ENCODE results near the gene PDCD10.

PDCD10 gene

DNA sequence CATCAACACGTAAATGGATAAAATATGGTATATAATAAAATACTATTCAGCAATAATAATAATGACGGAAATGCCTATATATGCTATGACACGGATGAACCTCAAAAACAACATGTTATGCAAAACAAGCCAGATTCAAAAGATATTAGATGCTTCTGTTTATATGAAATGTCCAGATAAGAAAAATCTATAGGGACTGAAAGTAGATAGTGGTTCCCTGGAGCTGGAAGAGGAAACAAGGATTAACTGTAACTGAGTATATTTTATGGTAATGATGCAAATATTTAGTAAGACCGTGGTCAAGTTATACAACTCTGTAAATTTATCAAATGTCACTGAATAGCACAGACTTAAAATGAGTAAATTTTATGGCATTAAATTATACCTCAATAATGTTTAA, 55.2 kb downstream of the PDCD10 start:
- no peak for DNase-seq (ENCODE audit: low spot score)

DNA sequence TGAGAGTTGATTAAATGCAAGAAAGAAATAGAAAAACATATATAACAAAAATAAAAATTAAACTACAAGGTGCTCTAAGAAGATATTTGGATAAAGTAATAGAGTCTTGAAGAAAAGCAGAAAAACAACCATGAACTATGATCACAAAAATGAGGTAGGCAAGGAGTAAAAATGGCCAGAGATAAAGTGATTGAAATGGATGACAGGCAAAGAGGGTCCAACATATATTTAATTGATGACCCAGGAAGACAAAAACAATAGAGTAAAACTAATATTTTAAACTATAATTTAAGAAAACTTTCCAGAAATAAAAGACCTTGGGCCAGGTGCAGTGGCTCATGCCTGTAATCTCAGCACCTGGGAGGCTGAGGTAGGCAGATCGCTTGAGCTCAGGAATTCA, 58.8 kb downstream of the PDCD10 start:
- DNase-seq (ENCODE audit: low spot score): no peak

DNA sequence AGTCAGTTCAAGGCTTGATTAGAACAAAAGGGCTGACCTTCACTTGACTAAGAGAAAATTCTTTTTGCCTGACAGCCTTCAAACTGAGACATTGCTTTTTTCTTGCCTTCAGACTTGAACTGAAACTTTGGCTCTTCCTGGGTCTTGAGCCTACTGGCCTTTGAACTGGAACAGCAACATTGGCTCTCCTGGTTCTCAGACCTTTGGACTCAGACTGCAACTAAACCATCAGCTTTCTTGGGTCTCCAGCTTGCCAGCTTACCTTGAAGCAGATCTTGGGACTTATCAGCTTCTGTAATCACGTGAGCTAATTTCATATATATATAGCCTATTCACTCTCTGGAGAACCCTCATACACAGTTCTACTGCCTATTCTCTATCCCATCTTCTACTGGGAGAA, 61.5 kb downstream of the PDCD10 start:
- no peak for DNase-seq (ENCODE audit: low spot score)

DNA sequence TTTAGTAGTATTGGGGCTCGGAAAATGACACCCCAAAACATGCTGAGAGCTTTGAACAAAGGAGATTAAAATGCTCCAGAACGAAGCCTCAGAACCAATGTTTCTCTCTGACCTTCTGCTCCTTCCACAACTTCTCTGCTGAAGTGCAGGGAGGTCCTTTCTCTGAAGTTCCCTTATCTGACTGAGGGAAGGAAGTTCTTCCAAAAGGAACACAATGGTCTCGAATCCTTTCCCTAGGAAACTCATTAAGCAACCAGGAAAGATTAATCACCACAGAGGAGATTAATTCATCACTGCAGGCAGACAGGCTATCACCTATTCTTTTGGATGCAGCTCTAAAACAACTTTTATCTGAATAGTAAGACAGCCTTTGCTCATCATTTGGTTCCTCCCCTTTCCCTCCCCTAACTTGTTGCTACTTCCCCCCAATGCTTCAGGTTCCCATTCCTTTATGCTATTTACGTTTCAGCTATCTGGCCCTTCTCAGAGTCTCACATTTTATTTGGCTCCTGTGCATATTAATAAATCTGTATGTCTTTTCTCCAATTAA, 62.7 kb downstream of the PDCD10 start:
- no peak for DNase-seq (ENCODE audit: low spot score)

DNA sequence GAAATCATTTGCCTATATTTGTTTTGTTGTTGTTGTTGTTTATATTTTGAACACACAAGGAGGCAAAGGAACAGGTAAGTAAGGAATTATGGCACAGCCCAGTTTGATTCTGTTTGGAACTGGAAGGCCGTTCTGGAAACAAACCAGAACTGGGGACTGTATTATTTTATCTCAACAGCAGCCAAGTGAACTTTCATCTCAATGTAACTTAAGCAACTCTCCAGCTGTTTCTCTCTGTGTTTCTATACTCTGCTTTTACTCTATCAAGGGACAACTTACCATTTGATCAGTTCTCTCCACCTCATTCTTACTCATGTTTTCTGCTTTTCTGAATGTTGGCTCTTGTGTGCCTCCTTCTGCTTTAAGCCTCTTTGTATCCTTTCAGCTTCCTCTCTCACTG, 65.0 kb downstream of the PDCD10 start:
- no peak for DNase-seq (ENCODE audit: low spot score)

DNA sequence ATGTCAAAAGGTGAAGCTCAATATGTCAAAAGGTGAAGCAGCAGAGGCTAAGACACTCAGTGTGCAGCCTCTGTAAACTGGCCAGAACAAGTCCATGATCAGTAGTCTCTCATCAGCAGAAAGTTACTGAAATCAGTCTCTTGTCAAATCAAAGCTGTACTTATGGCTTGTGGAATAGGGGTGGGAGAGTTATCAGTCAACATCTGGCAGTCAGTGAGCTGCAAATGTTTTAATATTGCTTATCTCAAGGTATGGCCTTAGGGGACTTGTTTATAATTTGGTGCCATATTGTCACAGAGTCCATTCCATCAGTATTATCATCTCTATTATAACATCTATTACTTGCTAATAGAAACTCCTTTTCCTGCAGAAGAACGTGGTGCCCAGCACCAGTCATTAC, 66.0 kb downstream of the PDCD10 start:
- DNase-seq (ENCODE audit: low spot score): no peak

DNA sequence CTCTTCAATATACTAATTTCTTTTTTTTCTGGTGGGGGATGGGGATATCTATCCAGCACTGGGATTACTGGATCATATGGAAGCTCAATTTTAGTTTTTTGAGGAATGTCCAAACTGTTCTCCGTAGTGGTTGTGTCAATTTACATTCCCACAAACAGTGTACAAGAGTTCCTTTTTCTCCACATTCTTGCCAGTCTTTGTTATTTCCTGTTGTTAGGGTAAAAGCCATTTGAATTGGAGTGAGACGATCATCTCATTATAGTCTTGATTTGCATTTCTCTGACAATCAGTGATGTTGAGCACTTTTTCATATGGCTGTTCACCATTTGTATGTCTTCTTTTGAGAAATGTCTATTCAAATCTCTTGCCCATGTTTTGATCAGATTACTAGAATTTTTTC, 68.1 kb downstream of the PDCD10 start:
- no peak for DNase-seq (ENCODE audit: low spot score)

DNA sequence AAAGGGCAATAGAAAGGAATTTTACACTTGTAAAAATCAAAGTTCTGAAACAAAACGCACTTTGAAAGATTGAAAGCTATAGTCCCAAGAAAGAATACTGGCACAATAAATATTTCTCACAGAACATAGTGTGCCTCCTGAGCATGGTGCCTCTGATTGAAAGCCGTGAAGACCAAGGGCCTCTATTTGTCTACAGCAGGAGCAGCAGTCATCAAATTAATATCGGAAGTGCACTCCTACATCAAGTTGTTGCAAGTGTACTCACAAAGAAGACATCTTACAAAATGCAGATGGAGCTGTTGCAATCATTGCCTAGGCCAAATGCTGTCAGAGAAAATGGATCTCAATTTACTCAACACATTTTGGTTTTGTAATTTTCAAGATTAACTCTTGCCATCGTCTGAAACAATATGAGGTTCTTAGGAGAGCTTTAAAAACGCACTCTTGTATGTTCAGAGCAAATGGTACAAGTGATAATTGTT, 71.7 kb downstream of the PDCD10 start:
- DNase-seq (ENCODE audit: low spot score): no peak

DNA sequence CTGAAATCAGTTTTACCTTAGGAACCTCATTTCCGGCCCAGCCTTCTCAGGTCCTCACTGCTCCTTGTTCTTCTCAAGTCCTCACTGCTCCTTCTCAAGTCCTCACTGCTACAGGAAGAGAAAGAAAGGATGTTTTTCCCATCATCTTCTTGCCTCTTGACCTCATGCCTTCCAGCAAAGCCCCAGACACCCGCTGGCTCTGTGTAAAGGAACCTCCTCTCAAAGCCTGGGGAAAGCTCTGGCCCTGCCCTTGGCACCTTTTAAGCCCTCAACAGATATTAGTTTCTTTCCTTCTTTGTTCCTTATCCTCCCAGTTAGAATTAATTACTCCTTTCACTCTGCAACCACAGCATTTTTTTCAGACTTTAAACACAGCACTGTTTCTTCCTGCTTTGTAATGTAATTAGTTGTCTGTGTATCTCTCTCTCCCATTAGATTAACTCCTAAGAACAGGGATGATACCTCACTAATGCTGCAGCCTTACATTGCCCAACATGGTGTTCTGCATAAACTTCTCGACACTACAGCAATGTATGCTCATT, 76.9 kb downstream of the PDCD10 start:
- DNase-seq (ENCODE audit: low spot score): no peak

DNA sequence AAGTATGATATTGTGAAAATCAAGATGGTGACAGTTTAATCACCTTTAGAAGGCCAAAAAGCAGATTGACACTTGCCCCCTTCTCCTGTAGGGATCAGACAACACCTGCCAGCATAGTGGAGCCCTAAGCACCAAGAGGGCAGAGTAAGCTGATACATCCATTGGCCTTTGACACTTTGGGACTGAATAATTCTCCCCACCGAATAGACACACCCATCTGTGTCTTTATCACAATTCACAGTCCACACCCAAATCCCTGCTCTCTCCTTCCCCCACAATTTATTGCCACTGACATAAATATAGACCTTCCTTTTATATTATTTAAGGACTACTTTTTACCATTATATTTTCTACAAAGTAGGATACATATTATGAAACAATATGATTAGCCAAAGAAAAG, 77.9 kb downstream of the PDCD10 start:
- DNase-seq (ENCODE audit: low spot score): no peak

DNA sequence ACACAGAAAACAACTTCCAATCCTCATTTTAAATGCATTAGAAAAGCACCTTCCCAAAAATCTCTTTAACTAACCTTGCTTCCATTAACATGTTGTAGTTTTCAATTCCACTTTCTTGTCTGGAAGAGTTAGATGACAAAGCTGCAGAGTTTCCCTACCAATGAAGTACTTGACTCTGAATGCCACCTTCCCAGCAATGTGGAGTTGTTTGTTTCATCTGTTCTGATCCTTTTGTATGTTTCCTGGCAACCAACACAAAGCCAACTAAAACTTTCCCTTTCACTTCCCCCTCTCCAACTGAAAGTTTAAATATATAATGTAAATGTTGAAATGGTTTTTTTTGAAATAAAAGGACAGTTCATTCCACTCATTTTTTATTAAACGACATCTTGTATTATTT, 80.9 kb downstream of the PDCD10 start, which contains the start of gene WDR49:
WDR49 (minus strand) TSS at position 183 of the 400 bp plus-strand sequence. CDS start 517 bp downstream, outside the sequence.
- no peak for DNase-seq (ENCODE audit: low spot score)

DNA sequence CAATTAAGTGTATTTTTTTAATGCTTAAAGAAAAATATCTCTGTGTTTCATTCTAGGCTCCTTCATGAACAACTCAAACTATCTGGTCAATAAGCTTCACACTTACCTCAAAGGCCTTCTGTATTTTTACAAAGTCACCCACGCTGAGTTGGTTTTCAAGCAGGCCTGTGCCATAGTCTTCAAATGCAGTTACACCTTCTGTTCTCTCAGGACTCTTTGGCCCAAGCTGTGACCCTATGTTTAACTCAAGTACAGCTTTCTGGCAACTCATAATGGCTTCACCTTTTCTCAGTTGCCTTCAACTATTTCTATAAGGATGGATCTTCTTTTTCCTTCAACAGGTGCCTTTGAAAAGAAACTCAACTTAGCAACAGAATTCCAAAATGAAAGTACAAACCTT, 81.5 kb downstream of the PDCD10 start:
- DNase-seq (ENCODE audit: low spot score): no peak

DNA sequence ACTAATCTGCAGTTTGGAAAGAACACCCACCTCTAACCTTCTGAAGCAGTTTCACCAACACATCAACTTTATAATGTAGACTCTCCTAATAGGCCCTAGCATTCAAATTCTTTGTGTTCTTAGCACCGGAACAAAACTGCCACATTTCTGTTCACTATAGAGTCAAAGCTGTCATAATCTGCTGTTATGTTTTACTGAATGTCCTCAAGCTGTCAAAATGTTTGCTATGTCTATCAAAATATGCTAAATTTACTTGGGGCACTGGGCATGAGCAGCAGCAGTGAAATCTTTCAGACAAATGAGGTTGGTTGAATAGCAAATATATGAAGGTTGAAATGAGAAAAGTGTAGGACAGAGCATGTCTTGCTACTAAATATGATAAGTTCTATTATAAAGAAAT, 82.9 kb downstream of the PDCD10 start:
- no peak for DNase-seq (ENCODE audit: low spot score)

DNA sequence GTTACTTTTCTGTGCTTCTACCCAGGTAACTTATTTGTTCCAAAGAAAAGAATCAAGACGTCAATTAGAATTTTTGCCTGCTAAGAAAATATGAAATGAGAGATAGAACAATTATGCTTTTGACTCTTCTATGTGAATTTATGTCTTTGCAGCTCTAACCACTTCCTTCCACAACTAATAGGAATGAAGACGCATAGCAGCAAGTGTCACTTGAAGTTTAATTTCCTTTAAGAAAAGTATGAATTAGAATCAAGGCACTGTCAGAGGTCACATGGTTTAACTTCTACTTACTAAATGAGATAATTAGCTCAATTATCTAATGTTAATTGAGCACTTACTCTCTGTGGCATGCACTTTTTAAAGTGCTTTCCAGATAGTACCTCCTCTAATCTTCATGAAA, 84.2 kb downstream of the PDCD10 start:
- DNase-seq (ENCODE audit: low spot score): no peak

DNA sequence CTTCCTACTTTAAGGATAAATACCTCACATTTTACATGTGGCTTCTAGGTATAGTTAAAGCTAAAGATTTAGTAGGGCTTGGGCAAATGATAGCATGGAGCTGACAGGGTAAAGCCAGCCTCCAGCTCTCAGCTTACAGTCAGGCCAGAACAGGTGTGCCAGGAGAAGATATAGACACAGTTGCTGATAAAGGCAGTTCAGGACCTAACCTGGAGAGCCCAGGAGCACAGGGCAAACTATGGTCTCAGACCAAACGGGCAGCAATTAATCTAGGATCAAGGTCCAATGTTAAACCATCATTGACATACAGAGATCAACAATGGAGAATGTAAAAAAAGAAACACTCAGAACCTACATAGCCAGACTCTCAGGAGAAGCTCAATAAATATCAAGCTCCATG, 84.9 kb downstream of the PDCD10 start:
- DNase-seq (ENCODE audit: low spot score): no peak

DNA sequence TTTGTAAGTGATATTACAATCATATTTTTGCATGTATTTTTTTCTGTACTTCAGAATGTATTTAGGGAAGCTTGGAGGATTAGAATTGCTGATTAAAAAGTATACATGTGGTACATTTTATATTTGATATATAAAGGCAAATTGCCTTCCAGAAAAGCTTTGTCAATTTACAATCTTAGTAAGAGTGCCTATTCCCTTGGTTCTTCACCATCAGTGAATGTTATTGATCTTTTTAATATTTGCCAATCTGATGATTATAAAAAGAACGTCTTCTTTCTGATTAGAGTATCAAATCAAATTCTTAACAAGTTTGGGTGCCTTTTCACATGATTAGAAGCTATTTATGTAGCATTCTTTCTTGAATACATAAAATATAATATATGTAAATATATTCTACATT, 90.1 kb downstream of the PDCD10 start:
- no peak for DNase-seq (ENCODE audit: low spot score)

Data from putamen (tissue), 1 donor.